Sigmoid colon (tissue), 4 donors: Measurements from ENCODE around the gene RAP1A.

Experiments used
- CTCF ChIP-seq, 4 experiments: fragments of 450-650 bp in 3 of 4; fragments of 200-600 bp in 1 of 4; IDR thresholded peaks; one replicate each; pipeline ENCODE4 v1.5.1; 2016 to 2019; ENCODE audit warnings: antibody characterized with exemption in 4 of 4, mild to moderate bottlenecking in 3 of 4, moderate library complexity in 2 of 4
- POLR2A ChIP-seq, 2 donors: fragments of 450-650 bp; IDR thresholded peaks; one replicate each; pipeline ENCODE4 v1.6.1; 2016; ENCODE audit warnings: antibody characterized with exemption in 2 of 2, mild to moderate bottlenecking in 2 of 2, moderate library complexity in 2 of 2
- POLR2AphosphoS5 ChIP-seq, 4 donors: sonication (generic); formaldehyde crosslinking; IDR thresholded peaks; one replicate each; pipeline ENCODE4 v1.6.1; 2017; ENCODE audit warnings: antibody characterized with exemption in 4 of 4

- TF ChIP-seq CTCF (IDR thresholded peaks at IDR 0.05), result no peak
- TF ChIP-seq POLR2A (IDR thresholded peaks at IDR 0.05), result no peak
- TF ChIP-seq POLR2AphosphoS5 (IDR thresholded peaks at IDR 0.05), result no peak
Observed at GRCh38 chr1:111750856-111751255, 131.3 kb downstream of the RAP1A start.
